ENCODE data around the gene NAA25.
"Not testable (repeated sequence)": the region's sequence is repeated elsewhere in the genome, so short reads cannot be mapped to it uniquely, and the experiment has no call there.

Gene NAA25

DNA sequence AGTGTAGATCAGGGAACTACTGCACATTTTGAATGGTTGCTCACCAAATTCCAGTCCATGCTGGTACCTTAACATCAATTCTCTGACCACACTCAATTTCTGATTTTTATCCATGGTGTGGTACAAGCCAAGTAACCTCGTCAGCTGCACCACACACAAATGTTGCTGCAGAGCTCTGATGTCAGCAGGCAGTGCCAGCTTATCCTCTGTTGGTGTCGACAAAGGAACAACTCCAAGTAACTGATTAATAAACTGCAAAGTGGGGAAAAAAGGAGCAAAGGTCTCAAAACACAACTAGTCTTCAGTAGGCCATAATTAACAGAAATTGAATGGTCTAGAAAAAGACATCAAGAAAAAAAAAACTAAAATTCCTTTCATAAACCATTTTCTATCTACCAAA, 47.4 kb downstream of the NAA25 start:
- no peak for DNase-seq (ENCODE audit: low read depth in 2 of 2)

DNA sequence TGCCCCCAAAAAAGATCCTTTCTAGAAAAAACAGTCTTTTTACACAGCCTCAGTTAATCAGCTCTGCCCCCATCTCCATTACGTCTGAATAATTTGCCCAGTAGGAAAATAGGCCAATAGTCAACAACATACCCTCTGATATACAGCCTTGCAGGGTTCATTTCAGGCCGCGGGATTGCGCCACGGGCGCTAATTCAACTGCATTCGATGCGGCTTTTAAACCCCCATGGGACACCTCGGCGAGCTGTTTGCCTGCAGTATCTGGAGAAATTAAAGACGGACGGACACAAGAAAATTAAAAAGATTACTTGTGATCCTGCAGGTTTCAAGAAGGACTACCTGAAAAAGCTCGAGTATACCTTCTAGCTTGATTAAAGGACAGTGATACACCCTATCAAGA, 59.2 kb downstream of the NAA25 start:
- no peak for DNase-seq (ENCODE audit: low read depth in 2 of 2)

DNA sequence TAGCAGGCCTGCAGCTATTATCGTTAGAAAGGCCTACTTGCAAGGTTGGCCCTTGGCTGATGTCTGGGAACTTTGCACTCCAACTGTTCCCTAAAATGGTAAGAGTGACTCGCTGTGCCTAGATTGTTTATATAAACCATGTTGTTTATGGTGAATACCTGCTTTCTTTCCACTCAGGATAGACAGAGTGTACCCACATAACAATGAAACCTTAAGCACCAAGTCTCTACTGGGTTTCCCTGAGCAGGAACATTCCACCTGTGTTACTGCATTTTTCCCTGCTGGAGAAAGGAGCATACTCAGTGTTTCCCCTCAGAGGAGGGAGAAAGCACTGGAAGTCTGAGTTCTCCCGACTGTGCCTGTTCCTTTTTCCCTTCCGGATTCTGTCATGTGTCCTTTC, 62.6 kb downstream of the NAA25 start:
- no peak for DNase-seq (ENCODE audit: low read depth in 2 of 2)

DNA sequence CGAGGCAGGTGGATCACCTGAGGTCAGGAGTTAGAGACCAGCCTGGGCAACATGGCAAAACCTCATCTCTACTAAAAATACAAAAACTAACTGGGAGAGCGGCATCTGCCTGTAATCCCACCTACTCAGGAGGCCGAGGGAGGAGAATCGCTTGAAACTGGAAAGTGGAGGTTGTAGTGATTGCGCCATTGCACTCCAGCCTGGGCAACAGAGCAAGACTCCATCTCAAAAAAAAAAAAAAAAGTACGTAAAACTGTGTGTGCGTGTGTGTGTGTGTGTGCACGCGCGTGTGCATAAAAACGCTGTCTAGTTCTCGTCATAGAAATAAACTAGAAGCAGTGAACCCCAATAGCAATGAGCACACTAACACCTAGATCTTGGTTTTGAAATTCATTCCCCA, 72.0 kb downstream of the NAA25 start:
- not testable (repeated sequence) for DNase-seq (ENCODE audit: low read depth in 2 of 2)

DNA sequence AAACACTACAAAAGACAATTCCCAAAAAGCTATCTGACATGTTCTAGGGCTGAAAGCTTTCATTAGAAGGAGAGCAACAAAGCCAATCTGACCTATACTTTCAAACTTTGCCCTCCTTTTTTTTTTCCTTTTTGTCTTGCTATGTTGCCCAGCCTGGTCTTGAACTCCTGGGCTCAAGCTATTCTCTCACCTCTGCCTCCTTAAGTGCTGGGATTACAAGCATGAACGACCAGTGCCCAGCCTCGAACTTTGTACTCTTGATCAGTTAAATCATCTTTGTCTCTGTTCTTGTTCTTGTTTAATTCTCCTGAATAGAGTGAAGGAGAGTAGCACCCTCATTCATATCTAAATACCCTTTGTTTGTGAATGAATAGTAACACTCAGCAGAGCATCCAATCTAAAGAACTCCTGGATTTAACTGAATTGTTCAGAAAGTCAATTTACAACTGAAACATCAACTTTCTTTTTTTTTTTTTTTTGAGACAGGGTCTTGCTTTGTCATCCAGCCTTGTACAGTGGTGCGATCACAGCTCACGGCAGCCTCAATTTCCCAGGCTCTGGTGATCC, 73.3 kb downstream of the NAA25 start:
- no peak for DNase-seq (ENCODE audit: low read depth in 2 of 2)

DNA sequence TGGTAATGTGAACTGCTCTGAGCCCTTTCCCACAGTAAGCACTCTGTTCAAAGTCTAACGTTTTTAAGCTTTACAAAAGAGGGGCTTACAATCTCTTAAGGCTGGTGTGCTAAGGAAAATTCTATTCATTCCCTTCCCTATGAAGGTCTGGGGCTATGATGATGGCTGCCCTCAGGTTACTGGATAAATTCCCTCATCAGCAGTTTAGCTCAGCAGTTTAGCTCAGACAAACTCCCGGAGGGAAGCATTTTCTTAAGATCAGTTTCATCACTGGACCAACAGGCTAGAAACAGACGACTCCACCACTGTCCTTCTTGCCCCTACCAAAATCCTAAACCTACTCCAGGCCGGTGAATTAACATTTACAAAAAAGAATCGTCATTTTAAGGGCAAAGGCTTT, 76.3 kb downstream of the NAA25 start:
- DNase-seq (ENCODE audit: low read depth in 2 of 2) = no peak

DNA sequence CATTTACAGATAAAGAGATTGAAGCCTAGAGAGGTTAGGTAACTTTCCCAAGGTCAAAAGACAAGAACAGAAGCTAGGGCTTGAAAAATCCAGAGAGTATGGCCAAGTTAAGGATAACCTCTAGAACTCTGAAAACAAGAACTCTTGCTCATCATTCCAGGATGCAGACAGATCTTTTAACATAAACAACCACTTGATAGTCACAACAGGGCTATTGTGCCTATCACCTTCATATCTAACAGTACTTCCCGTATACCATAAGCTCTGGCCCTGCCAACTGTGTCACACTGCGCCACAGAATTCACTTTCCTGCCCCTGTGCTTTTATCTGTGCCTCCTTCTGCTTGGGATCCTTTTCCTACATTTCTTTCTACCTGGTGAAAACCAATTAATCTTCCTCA, 77.1 kb downstream of the NAA25 start:
- DNase-seq (ENCODE audit: low read depth in 2 of 2) = no peak

DNA sequence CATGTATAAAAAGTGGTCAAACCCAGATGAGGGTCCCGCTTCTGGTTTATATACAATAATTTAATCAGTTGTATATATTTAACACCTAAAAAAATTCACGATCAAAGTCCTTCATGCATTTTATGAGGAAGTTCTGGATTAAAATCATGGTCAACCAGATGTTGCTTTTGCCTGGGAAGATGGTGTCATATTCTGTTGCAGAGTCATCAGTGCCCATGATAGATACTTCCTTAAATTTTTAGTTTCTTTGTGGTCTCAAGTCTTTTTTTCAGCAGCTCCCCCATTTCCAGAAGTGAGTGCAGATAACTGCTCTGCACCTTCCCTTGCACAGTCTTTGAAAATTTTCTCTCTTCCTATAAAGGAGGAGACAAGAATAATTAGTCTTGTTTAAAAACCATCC, 79.3 kb downstream of the NAA25 start:
- no peak for DNase-seq (ENCODE audit: low read depth in 2 of 2)

DNA sequence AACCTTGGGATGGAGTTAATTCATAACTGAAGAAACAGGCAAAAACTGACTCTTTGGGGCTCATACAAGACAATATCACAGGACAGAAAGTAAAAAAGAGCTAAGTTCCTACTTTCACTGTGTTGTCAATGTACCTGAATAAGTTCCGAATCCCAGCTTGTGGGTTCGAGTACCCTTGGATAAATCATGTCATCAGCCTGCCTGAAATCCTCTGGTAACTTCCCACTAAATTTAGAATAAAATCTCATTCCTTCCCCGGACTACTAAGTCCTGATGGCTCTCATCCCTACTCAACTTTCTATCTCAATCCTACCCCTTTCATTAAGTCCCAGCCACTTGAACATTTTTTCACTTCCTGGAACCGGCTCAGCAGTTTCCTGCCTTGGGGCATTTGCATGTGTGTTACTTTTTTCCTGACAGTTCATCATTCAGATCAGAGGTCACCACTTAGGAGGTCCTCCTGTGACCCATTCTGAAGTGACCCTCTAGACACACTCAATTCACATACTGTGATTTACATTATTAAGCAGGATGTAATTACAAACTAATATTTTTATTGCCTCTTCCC, 82.7 kb downstream of the NAA25 start:
- no peak for DNase-seq (ENCODE audit: low read depth in 2 of 2)

DNA sequence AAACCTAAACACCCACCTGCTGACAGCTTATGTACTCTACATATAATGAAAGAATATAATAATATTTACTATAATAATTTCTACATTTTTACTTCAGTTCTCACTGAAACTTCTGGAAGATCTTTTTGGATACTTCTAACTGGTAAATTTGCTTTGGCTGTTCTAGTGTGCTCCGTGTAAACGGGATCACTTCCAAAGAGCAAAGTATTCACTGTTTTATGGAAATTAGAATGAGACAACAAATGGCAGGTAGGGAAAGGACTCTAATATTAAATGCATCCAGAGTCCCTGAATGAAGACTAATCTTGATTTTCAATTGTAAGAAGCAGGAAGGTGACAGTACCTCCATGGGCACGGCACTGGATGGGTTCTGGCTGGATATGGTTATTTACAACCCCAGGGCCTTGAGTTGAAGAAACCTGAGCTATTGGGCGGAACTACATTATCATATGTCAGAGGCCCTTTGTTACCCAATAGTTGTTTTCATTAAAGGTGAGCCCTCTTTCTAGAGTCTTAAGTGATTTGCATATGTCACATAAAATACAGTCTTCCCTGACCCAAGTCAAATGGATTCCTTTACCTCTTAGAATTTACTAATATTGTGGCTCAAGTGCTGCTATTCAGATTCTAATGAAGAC, 84.7 kb downstream of the NAA25 start:
- no peak for DNase-seq (ENCODE audit: low read depth in 2 of 2)

DNA sequence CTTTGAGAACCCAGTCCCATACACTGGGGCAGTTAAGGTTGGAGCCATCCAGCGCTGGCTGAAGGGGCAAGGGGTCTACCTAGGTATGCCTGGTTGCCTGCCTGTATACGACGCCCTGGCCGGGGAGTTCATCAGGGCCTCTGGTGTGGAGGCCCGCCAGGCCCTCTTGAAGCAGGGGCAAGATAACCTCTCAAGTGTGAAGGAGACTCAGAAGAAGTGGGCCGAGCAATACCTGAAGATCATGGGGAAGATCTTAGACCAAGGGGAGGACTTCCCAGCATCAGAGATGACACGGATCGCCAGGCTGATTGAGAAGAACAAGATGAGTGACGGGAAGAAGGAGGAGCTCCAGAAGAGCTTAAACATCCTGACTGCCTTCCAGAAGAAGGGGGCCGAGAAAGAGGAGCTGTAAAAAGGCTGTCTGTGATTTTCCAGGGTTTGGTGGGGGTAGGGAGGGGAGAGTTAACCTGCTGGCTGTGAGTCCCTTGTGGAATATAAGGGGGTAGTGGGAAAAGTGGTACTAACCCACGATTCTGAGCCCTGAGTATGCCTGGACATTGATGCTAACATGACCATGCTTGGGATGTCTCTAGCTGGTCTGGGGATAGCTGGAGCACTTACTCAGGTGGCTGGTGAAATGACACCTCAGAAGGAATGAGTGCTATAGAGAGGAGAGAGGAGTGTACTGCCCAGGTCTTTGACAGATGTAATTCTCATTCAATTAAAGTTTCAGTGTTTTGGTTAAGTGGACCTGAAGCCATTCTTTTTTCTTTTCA, 86.2 kb downstream of the NAA25 start:
- no peak for DNase-seq (ENCODE audit: low read depth in 2 of 2)

DNA sequence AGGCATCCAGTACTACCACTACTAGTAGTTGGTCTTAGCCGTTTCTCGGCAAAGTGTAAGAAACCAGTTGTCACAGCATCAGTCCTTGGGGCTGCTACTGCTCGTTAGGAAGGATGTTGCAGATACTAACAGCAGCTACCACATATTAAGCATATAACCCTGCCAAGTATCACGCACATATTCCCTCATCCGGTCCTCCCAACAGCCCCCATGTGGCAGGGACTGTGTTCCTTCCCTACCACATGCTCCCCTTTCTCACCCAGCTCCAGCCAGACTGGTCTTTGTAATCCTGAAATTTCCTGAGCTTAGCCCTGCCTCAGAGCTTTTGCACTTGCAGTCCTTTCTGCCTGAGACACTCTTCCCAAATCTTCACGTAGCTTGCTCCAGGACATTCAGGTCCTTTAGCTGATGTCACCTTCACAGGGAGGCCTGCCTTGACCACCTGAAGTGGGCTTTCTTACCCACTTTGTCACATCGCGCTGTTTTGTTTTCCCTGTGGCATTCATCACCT, 87.6 kb downstream of the NAA25 start:
- no peak for DNase-seq (ENCODE audit: low read depth in 2 of 2)

DNA sequence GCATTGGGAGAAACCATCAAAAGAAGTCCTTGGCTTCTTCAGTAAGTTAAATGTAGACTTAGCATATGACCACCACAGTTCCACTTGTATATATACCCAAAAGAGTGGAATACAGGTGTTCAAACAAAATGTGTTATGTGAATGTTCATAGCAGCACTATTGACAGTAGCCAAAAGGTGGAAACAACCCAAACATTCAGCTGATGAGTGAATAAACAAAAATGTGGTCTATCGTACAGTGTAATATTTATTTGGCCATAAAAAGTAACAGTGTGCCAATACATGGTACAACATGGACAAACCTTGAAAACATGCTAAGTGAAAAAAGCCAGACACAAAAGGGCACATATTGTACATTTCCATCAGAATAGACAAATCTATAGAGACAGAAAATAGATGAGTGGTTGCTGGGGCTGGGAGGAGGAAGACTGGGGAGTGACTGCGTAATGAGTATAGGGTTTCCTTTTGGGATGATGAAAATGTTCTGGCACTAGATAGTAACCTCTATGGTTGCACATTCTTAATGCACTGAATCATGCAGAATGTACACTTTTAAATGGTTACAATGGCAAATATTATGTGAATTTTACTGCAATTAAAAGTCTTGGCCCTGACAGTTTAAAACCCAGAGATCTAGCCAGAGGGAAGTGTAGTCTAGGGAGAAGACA, 89.9 kb downstream of the NAA25 start:
- no peak for DNase-seq (ENCODE audit: low read depth in 2 of 2)

DNA sequence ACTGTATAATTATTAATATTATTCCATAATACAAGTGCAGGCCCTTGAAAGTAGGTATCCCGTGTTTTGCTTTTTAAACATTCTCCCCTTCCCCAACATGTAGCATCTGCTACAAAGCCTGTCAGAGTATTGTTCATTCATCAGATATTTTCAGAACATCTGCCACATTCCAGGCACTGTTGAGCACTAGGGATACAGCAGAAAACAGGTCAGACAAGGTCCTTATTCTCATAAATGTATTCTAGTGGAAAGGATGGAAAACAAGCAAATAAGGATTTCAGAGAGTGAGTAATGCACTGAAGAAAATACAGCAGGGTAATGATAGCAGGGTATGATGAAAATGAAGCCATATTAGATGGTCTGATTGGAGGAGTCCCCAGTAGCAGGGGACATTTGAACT, 91.5 kb downstream of the NAA25 start:
- DNase-seq (ENCODE audit: low read depth in 2 of 2) = no peak

DNA sequence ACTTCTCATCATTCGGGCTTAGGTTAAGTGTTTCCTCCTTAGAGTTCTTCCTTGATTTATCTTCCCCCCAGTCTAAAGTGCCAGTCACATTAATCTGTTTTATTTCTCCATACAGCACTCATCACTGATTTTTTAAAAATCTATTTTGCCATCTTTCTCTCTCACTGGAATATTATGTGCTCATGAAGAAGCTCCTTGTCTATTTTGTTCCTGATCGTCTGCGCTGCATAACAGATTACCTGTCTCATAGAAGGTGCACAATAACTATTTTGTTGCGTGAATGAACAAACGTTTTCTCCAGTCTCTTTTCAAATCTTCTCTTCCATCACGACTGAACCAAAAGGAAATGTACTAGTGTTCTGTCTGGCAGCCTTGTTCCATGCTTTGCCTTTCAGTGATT, 92.6 kb downstream of the NAA25 start:
- no peak for DNase-seq (ENCODE audit: low read depth in 2 of 2)

DNA sequence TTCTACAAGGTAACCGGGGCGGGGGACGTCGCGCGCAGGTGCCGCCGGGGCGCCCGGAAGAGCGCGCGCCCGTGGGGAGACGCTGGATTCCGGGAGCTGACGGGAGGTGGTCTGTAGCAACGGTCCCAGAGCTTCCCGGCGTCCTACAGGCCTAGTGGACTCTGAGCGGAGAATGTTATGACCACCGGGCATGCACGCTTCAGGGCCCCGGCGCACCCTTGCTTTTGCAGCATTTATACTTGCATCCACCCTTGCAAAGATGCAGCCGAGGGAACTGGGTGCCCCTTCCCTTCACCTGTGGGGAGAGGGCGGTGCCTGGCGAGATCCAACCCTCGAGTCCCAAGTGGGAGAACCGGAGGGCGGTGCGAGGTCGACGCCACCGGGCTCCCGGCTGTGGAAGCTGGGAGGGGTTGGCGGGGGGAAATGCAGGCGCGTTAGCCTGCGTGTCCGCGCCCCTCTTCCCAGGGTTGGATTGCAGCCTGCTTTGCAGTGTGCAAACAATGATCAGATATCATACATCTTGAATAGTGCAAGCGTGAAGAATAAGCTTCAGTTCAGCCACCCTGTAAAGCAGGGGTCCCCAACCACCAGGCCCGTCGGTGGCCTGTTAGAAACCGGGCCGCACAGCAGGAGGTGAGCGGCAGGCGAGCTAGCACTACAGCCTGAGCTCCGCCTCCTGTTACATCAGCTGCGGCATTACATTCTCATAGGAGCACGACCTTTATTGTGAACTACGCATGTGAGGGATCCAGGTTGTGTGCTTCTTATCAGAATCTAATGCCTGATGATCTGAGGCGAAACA, 94.8 kb downstream of the NAA25 start:
- DNase-seq (ENCODE audit: low read depth in 2 of 2) = peak; percentile 49 to 60

DNA sequence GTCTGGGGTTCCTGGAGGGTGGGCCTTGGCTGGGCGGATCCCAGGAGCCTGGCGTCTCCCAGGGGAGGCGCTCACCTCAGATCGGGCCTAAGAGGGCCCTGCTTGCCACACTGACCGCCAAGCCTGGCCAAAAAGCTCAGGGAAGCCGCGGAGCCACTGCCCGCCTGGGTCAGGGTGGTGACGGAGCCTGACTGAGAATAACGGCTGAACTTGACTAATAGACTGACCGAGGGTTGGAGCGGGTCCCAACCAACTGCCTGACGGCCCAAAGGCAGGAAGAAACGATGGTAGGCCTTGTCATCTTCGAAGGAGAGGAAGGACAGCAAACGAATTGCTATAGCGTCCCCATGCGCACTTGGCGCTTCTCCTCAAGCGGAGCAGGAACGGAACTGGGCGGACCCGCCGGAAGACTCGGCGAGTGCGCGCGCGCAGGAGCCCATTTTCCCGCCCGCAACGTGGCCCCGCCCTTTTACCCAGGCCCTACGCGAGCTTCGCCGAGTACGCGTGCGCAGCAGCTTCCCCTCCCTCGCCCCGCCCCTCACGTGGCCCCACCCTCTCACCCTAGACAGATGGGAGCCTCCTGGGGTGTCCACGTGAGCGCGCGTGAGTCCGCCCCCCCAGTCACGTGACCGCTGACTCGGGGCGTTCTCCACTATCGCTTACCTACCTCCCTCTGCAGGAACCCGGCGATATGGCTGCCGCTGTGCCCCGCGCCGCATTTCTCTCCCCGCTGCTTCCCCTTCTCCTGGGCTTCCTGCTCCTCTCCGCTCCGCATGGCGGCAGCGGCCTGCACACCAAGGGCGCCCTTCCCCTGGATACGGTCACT, 95.6 kb downstream of the NAA25 start, which contains the start of the genes ERP29 and TMEM116:
Gene ERP29, plus strand, starts transcription at position 652 of the 826 bp plus-strand sequence. Its CDS starts 40 bp downstream, at position 692.
Gene TMEM116, minus strand, starts transcription at position 391 of the 826 bp plus-strand sequence. CDS start 7,895 bp downstream, outside the sequence.
- DNase-seq (ENCODE audit: low read depth in 2 of 2) = peak; percentile 100

DNA sequence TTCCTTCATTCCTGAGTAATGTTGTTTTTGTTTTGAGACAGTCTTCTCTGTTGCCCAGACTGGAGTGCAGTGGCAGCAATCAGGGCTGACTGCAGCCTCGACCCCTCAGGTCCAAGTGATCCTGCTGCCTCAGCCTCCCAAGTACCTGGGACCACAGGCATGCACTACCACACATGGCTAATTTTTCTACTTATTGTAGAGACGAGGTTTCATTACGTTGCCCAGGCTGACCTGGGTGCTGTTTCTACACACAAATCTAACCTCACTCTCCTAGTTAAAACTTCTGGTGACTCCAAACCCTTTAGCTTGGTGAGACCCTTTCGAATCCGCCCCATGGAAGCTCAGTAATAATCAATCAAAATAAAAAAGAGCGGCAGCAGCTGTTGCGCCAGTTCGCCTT, 96.9 kb downstream of the NAA25 start:
- DNase-seq (ENCODE audit: low read depth in 2 of 2) = no peak

DNA sequence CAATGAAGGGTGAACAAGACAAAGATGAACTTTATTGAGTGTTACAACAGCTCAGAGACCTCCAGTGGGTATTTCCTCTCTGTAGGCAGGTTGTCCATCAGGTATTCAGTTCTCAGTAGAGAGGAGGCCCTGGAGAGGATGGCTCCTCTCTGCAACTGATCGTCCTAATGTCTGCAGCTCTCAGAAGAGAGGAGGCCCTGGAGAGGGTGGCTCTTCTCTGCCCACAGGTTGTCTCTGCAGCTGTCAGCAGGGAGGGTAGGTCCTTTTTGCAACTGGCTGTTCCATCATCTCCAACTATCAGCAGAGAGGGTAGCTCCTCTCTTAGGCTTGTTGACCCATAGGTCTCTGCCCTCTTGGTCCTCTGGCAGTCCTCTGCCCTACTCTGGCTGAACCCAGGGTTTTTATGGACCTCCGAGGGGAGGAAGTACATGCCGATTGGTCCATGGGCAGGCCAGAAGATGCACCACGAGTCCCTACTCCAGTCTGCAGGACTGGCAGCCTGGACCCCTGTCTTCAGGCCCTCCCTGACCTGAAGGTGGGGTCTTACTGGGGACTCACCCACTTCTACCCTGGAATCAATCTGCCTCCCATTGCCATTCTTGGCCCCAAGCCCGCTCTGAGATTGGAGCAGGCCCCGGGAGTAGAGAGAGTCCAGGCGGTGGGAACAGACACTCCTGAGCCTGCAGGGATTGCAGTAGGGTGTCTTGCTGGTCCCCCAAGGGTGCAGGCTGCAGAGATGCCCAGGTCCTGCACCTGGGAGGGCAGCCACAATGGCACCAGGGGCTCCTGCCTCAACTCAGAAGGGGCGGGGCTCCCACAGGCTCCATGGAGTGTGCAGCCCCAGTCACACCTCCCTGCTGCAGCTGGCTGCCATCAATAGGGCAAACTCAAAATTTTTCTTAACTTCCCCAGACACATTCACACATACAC, 97.9 kb downstream of the NAA25 start:
- DNase-seq (ENCODE audit: low read depth in 2 of 2) = no peak
